ENCODE data around the gene ADAR.

Gene ADAR

DNA sequence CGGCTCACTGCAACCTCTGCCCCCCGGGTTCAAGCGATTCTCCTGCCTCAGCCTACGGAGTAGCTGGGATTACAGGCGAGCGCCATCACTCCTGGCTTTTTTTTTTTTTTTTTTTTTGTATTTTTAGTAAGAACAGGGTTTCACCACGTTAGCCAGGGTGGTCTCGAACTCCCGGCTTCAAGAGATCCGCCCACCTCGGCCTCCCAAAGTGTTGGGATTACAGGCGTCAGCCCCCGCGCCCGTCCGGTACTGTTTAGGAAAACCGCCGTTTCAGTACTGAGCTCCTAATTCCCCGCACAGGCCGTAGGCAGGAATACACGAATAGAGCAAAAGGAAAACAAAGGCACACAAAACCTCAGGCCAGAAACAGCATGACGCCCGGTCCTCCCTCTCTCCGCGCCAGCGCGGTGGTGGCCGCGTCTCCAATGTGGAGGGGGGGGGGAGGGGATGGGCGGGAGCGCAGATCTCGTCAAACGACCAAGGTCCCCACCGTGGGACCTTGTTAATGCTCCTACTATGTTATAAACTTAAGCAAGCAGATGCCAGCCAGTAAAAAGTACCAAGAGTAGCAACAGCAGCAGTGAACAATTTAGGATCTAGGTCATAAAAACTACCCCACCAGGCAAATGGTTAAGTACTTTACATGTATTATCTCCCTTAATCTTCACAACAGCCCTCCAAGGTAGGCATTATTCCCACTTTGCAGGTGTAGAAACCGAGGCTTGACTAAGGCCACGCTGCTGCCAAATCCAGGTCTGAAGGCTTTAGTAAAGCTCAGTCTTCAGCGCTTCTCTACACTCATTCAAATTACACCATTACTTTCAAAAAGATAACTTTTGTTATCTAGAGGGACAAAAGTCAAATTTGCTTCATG lies 648 bp upstream of the ADAR start:
- no peak for TF ChIP-seq CTCF (conservative IDR thresholded peaks at IDR 0.05; ENCODE audit: low read depth)
- peak; percentile 37 for DNase-seq (ENCODE audit: low spot score)
- ChIA-PET POLR2A (ENCODE audit: low non-redundant PET) (no interaction called here), CTCF (interaction anchor here (0.5 kb wide), 1 partner anchor 12 kb away, joined by 3 read pairs; no protein-coding TSS in a partner anchor)
- peak overlapping the region; percentile 92 for H3K27ac ChIP-seq

DNA sequence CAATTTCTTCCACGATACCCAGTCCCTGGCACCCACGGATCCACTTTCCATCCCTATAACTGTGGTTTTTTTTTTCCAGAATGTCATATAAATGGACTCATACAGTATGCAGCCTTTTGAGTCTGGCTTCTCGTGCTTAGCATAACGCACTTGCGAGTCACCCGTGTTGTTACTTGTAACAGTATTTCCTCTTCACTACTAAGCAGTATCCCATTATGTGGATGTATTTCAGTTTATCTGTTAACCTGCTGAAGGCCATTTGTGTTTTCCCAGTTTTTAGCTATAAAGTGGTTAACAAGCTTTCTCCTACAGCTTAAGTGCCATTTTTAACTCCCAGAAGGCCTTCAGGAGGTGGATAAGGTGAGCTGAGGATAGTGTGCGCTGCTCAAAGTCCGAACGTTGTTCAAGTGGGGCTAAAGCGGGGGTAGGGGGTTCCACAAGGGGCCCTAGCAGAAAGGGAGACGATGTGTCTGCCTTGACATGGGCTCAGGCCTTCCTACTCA lies 829 bp downstream of the ADAR start:
- TF ChIP-seq CTCF (conservative IDR thresholded peaks at IDR 0.05; ENCODE audit: low read depth): no peak
- CTCF ChIA-PET: interaction anchor here (0.6 kb wide), 1 partner anchor 465 kb away, joined by 4 read pairs; no protein-coding TSS in a partner anchor
- POLR2A ChIA-PET (ENCODE audit: low non-redundant PET): interaction anchor here (0.6 to 0.7 kb wide), 2 partner anchors 51 to 107 kb away, joined by 3 to 4 read pairs; no protein-coding TSS in a partner anchor
- DNase-seq (ENCODE audit: low spot score): no peak
- peak overlapping the region; percentile 92 for H3K27ac ChIP-seq

- no peak overlapping the region for H3K27ac ChIP-seq
- CTCF ChIA-PET: interaction anchor here (0.6 kb wide), 1 partner anchor 1837 kb away, joined by 3 read pairs; no protein-coding TSS in a partner anchor
- POLR2A ChIA-PET (ENCODE audit: low non-redundant PET): interaction anchor here (0.6 kb wide), 1 partner anchor 332 kb away, joined by 3 read pairs; no protein-coding TSS in a partner anchor
- no peak for DNase-seq (ENCODE audit: low spot score)
- no peak for TF ChIP-seq CTCF (conservative IDR thresholded peaks at IDR 0.05; ENCODE audit: low read depth)
Measured at GRCh38 chr1:154605534-154605933, 2.5 kb downstream of the ADAR start.

GRCh38 chr1:154603317-154603716 lies 4.7 kb downstream of the ADAR start:
- ChIA-PET CTCF (interaction anchor here (0.6 kb wide), 2 partner anchors 124 to 357 kb away, joined by 3 to 6 read pairs; no protein-coding TSS in a partner anchor), POLR2A (ENCODE audit: low non-redundant PET) (no interaction called here)
- no peak overlapping the region for H3K27ac ChIP-seq
- no peak for DNase-seq (ENCODE audit: low spot score)
- no peak for TF ChIP-seq CTCF (conservative IDR thresholded peaks at IDR 0.05; ENCODE audit: low read depth)

DNA sequence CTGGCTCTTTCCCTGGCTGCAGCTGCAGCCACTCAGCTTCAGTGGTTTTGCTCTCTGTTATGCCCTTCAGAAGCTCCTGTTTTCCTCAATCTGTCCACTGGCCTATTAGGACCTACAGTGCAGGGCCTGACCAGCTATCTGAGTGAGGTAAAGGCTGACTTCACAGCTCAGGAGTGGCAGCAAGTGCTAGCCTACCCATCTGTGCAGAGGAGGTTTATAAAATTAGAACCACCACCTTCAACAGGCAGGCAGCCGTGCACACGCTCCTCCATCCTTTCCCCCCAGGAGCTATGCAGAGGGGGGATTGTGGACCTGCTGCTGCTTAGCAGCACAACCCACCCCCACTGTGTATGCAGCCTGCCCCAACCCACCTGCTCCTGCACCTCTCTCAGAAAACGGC lies 8.3 kb downstream of the ADAR start:
- ChIA-PET POLR2A (ENCODE audit: low non-redundant PET) (no interaction called here), CTCF (no interaction called here)
- TF ChIP-seq CTCF (conservative IDR thresholded peaks at IDR 0.05; ENCODE audit: low read depth): no peak
- no peak overlapping the region for H3K27ac ChIP-seq
- DNase-seq (ENCODE audit: low spot score): no peak

GRCh38 chr1:154598871-154599635 lies 8.9 kb downstream of the ADAR start:
- CTCF ChIA-PET: no interaction called here
- H3K27ac ChIP-seq: no peak overlapping the region
- no peak for TF ChIP-seq CTCF (conservative IDR thresholded peaks at IDR 0.05; ENCODE audit: low read depth)
- no peak for DNase-seq (ENCODE audit: low spot score)
- POLR2A ChIA-PET (ENCODE audit: low non-redundant PET): no interaction called here
